AG04449 (cell line): ENCODE data around the gene BANF1.

Source experiments
- CTCF ChIA-PET: fragments of 350-600 bp; formaldehyde crosslinking; extraction: SDS; loops from one replicate; lab custom pipeline; 2021; ENCODE audit warnings: antibody characterized with exemption; lab: Yijun Ruan, JAX
- POLR2A ChIA-PET: fragments of 400-600, 350-600 bp; formaldehyde crosslinking; extraction: SDS; loops from one replicate; lab custom pipeline; 2020; ENCODE audit warnings: antibody characterized with exemption, inconsistent platforms; lab: Yijun Ruan, JAX
- DNase-seq: peaks from one replicate; pipeline ENCODE4 v3.0.0-alpha.2; 2010; ENCODE audit warnings: low read depth, low spot score
- H3K4me3 ChIP-seq: 2 replicates; pipeline ENCODE4 v1.5.1; 2011; ENCODE audit warnings: low read depth, mild to moderate bottlenecking, control low read depth, low read length
- CTCF ChIP-seq: IDR thresholded peaks from one replicate; pipeline ENCODE4 v1.5.1; 2011; ENCODE audit warnings: mild to moderate bottlenecking, moderate library complexity, low read length, control low read depth, inconsistent platforms; ENCODE audit not compliant: insufficient read depth; ENCODE audit errors: missing control alignments

BANF1 gene

DNA sequence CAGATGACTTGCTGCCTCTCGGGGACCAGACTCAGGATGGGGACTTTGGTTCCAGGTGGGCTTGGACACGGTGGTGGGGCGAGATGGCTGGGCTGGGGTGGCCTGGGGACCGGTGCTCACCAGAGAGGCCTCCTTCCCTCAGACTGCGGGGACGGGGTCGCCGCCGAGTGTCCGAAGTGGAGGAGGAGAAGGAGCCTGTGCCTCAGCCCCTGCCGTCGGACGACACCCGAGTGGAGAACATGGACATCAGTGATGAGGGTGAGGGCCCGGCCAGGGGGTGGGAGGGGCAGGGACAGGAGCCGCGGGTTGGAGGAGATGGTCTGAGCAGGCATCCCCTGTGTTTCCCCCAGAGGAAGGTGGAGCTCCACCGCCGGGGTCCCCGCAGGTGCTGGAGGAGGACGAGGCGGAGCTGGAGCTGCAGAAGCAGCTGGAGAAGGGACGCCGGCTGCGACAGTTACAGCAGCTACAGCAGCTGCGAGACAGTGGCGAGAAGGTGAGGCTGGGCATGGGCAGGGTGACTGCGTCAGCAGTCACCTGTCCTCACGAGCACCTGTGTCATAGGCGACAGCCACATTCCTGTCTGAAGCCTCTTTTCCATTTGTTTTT, 34.9 kb upstream of the BANF1 start:
- POLR2A ChIA-PET, result no interaction called here
- no peak overlapping the region for H3K4me3 ChIP-seq
- CTCF ChIA-PET, result interaction anchor here (44.9 kb wide), 1 partner anchor 85 kb away, joined by 1090 read pairs; the partner anchor contains the start of genes CCDC85B, CTSW, EFEMP2 and FIBP
- no peak for DNase-seq
- no peak for TF ChIP-seq CTCF

DNA sequence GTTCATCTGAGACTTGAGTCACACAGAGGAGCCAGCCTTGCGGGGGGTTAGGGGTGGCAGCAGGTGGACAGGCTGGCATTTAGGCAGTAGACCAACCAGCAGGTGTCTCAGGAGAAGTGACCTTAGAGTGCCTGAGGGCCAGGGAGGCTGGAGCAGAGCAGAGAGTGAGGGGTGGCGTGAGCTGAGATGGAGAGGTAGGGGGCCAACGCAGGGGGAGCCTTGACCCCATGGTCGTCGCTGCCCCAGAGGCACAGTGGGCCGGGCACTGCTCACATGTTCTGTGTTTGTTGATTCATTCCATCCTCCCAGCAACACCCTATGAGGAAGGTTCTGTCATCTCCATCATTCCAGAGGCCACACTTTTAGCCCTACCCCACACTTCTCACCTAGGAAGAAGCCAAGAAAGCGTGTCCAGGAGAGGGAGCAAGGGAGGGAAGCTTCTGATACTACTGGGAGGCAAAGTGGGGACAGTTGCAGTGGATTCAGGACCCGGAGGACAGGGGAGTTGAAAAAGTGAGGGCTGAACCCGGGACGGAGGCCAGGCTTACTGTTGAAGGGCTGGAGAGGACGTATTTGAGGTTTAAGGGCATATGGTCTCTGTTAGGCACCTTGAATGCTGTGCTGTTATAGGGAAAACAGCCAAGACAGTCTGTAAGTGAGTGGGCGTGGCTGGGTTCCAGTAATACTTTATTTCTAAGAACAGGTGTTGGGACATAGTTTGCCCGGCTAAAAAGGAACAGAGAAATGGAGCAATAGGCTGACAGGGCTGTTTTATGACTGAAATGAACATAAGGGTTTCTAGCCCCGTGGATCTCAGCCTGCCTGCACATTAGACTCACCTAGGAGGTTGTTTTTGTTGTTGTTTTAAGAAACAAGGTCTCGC, 33.5 kb upstream of the BANF1 start:
- no peak for DNase-seq
- no peak overlapping the region for H3K4me3 ChIP-seq
- ChIA-PET CTCF (interaction anchor here (1.4 to 44.9 kb wide), 2 partner anchors 11 to 86 kb away, joined by 3 to 1090 read pairs; partner anchors contain the start of genes CCDC85B, CTSW, EFEMP2 and FIBP), POLR2A (no interaction called here)
- TF ChIP-seq CTCF, result no peak

DNA sequence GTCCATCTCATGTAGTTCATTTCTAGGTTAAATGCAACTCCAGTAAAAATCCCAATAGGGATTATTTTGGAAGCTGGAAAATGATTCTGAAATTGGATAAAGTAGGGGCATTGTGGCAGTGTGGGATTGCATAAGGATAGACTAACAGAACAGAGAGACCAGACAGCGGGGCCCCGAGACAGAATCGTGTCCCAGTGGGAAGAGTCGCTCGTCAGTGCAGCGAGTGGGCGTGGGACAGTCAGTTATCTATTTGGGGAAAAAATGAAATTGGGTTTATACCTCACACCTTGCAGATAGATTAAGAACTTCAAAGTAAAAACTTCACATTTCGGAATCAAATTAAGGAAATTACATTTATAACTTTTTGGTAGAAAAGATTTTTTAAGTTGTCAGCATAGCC, 30.2 kb upstream of the BANF1 start:
- no peak for TF ChIP-seq CTCF
- ChIA-PET POLR2A (no interaction called here), CTCF (interaction anchor here (1.0 to 44.9 kb wide), 4 partner anchors 11 to 261 kb away, joined by 3 to 1090 read pairs (median 14); partner anchors contain the start of genes CCDC85B, CTSW, EFEMP2 and FIBP)
- no peak for DNase-seq
- no peak overlapping the region for H3K4me3 ChIP-seq

- POLR2A ChIA-PET, result interaction anchor here (1.0 kb wide), 1 partner anchor 11 kb away, joined by 3 read pairs; no protein-coding TSS in a partner anchor
- no peak for DNase-seq
- CTCF ChIA-PET, result interaction anchor here (3.0 to 44.9 kb wide), 2 partner anchors 12 to 91 kb away, joined by 11 to 1090 read pairs; partner anchors contain the start of genes CCDC85B, CTSW, EFEMP2 and FIBP
- no peak for TF ChIP-seq CTCF
- H3K4me3 ChIP-seq, result no peak overlapping the region
These were observed 28.7 kb upstream of the BANF1 start for GRCh38 chr11:65973439-65974110.

- ChIA-PET CTCF (interaction anchor here (0.8 to 44.9 kb wide), 3 partner anchors 10 to 93 kb away, joined by 3 to 1090 read pairs (median 11); partner anchors contain the start of genes CCDC85B, CTSW, EFEMP2 and FIBP), POLR2A (interaction anchor here (1.1 kb wide), 1 partner anchor 77 kb away, joined by 3 read pairs; no protein-coding TSS in a partner anchor)
- TF ChIP-seq CTCF, result no peak
- no peak overlapping the region for H3K4me3 ChIP-seq
- no peak for DNase-seq
These were observed 26.5 kb upstream of the BANF1 start for GRCh38 chr11:65975771-65976170.
